Kidney capillary endothelial cell (primary cell): ENCODE measurements around the gene FOXN3.
A peak's percentile ranks its signal among the peaks of the same experiment; 100 is the strongest.
"Not testable (repeated sequence)": the region's sequence is repeated elsewhere in the genome, so short reads cannot be mapped to it uniquely, and the experiment has no call there.

Source experiments
- DNase-seq: peaks from one replicate; pipeline ENCODE4 v3.0.0-alpha.2; 2018; ENCODE audit warnings: low spot score

Gene FOXN3

GRCh38 chr14:89163031-89163636 lies 253.9 kb downstream of the FOXN3 start:
- DNase-seq = no peak

GRCh38 chr14:89162586-89162985 lies 254.4 kb downstream of the FOXN3 start:
- no peak for DNase-seq

- no peak for DNase-seq
These were observed 256.6 kb downstream of the FOXN3 start for GRCh38 chr14:89160437-89160836.

GRCh38 chr14:89158701-89159100 lies 258.3 kb downstream of the FOXN3 start:
- DNase-seq = no peak

GRCh38 chr14:89158104-89158503 lies 258.9 kb downstream of the FOXN3 start:
- DNase-seq = not testable (repeated sequence)

- DNase-seq = no peak
These were observed 261.5 kb downstream of the FOXN3 start for GRCh38 chr14:89155491-89155890.

GRCh38 chr14:89151693-89152092 lies 265.3 kb downstream of the FOXN3 start:
- not testable (repeated sequence) for DNase-seq

GRCh38 chr14:89146274-89146673 lies 270.8 kb downstream of the FOXN3 start:
- DNase-seq = no peak

GRCh38 chr14:89144642-89145041 lies 272.4 kb downstream of the FOXN3 start:
- no peak for DNase-seq

GRCh38 chr14:89144066-89144465 lies 273.0 kb downstream of the FOXN3 start:
- no peak for DNase-seq

GRCh38 chr14:89143595-89143994 lies 273.4 kb downstream of the FOXN3 start:
- no peak for DNase-seq

GRCh38 chr14:89142366-89142765 lies 274.7 kb downstream of the FOXN3 start:
- no peak for DNase-seq

GRCh38 chr14:89141862-89142261 lies 275.2 kb downstream of the FOXN3 start:
- DNase-seq = no peak

- DNase-seq = no peak
These were observed 276.7 kb downstream of the FOXN3 start for GRCh38 chr14:89140326-89140725.

- no peak for DNase-seq
These were observed 277.4 kb downstream of the FOXN3 start for GRCh38 chr14:89139404-89140247.

- no peak for DNase-seq
These were observed 278.2 kb downstream of the FOXN3 start for GRCh38 chr14:89138846-89139245.

GRCh38 chr14:89137526-89138163 lies 279.4 kb downstream of the FOXN3 start:
- DNase-seq = peak; percentile 54

GRCh38 chr14:89136587-89136986 lies 280.4 kb downstream of the FOXN3 start:
- DNase-seq = no peak

- DNase-seq = no peak
These were observed 282.4 kb downstream of the FOXN3 start for GRCh38 chr14:89134640-89135039.

- no peak for DNase-seq
These were observed 285.9 kb downstream of the FOXN3 start for GRCh38 chr14:89131004-89131750.

GRCh38 chr14:89129570-89129969 lies 287.5 kb downstream of the FOXN3 start:
- DNase-seq = no peak

GRCh38 chr14:89128311-89129026 lies 288.6 kb downstream of the FOXN3 start:
- DNase-seq = no peak
